HG03439 (cell line): ENCODE data around the gene ASIC3.
A peak's percentile ranks its signal among the peaks of the same experiment; 100 is the strongest.
"Not testable (repeated sequence)": the region's sequence is repeated elsewhere in the genome, so short reads cannot be mapped to it uniquely, and the experiment has no call there.

Experiments used
- ATAC-seq: cut with Tn5 transposase; IDR thresholded peaks from one replicate; pipeline ENCODE4 v1.9.1; 2021; ENCODE audit warnings: mild to moderate bottlenecking, moderate library complexity; ENCODE audit not compliant: unreplicated experiment

ASIC3 gene

GRCh38 chr7:151047976-151048815 is at the start of gene ASIC3:
ASIC3 (plus strand) TSS chr7:151048531; CDS start chr7:151048886, 355 bp downstream.
- no peak for ATAC-seq

GRCh38 chr7:150999001-150999400 is 49.3 kb upstream of the ASIC3 start:
- ATAC-seq = no peak

- ATAC-seq = no peak
Measured at GRCh38 chr7:150999497-151000230, 48.7 kb upstream of the ASIC3 start.

- ATAC-seq = no peak
Measured at GRCh38 chr7:151000897-151001495, 47.3 kb upstream of the ASIC3 start.

- ATAC-seq = no peak
Measured at GRCh38 chr7:151001546-151001945, 46.8 kb upstream of the ASIC3 start.

- no peak for ATAC-seq
Measured at GRCh38 chr7:151003572-151003971, 44.8 kb upstream of the ASIC3 start.

- no peak for ATAC-seq
Measured at GRCh38 chr7:151005566-151005965, 42.8 kb upstream of the ASIC3 start.

GRCh38 chr7:151006590-151007300 is 41.6 kb upstream of the ASIC3 start:
- no peak for ATAC-seq

- no peak for ATAC-seq
Measured at GRCh38 chr7:151007469-151007898, 40.8 kb upstream of the ASIC3 start.

- ATAC-seq = no peak
Measured at GRCh38 chr7:151008143-151008510, 40.2 kb upstream of the ASIC3 start.

GRCh38 chr7:151008511-151009323 is 39.6 kb upstream of the ASIC3 start:
- ATAC-seq = peak; percentile 64

GRCh38 chr7:151009327-151010036 is 38.8 kb upstream of the ASIC3 start:
- no peak for ATAC-seq

GRCh38 chr7:151010037-151010306 is 38.4 kb upstream of the ASIC3 start:
- no peak for ATAC-seq

- ATAC-seq = no peak
Measured at GRCh38 chr7:151010307-151011096, 37.8 kb upstream of the ASIC3 start.

- no peak for ATAC-seq
Measured at GRCh38 chr7:151011097-151011409, 37.3 kb upstream of the ASIC3 start.

- ATAC-seq = not testable (repeated sequence)
Measured at GRCh38 chr7:151011616-151012015, 36.7 kb upstream of the ASIC3 start.

- ATAC-seq = no peak
Measured at GRCh38 chr7:151012031-151012692, 36.2 kb upstream of the ASIC3 start.

GRCh38 chr7:151012911-151013347 is 35.4 kb upstream of the ASIC3 start:
- no peak for ATAC-seq

GRCh38 chr7:151013356-151013732 is 35.0 kb upstream of the ASIC3 start:
- ATAC-seq = no peak
